K562 (cell line): Measurements from ENCODE around the gene NKAIN4. TPM values are rescaled to one million over a fixed set of nuclear protein-coding genes. Genes with fewer than 3 reads are reported as not detected.

Experiments used
- ATF1 ChIP-seq, 2 experiments: fragments of 450-650 bp in 1 of 2; IDR thresholded peaks; 2 replicates each; pipeline ENCODE4 v1.6.1; 2016; ENCODE audit warnings: missing compliant biosample characterization in 1 of 2, missing genetic modification characterization in 1 of 2
- CCNT2 ChIP-seq: IDR thresholded peaks from 2 replicates; pipeline ENCODE4 v1.6.1; 2011; ENCODE audit warnings: borderline replicate concordance, low read depth, mild to moderate bottlenecking, moderate library complexity, mixed read lengths, low read length; ENCODE audit not compliant: insufficient read length; ENCODE audit errors: extremely low read depth
- CHD4 ChIP-seq: fragments of 200-600 bp; sonication (generic); IDR thresholded peaks from 3 replicates; pipeline ENCODE4 v1.6.1; 2012; ENCODE audit warnings: low read depth, mild to moderate bottlenecking, mixed read lengths, low read length, inconsistent platforms; ENCODE audit not compliant: insufficient read depth, insufficient replicate concordance, poor library complexity, severe bottlenecking
- CREB3L1 ChIP-seq: fragments of 450-650 bp; IDR thresholded peaks from 2 replicates; pipeline ENCODE4 v1.6.1; 2014; ENCODE audit warnings: low read depth, mild to moderate bottlenecking, moderate library complexity, borderline replicate concordance
- ELF4 ChIP-seq: fragments of 450-650 bp; formaldehyde crosslinking; IDR thresholded peaks from 2 replicates; pipeline ENCODE4 v1.4.0; 2022; ENCODE audit warnings: missing genetic modification characterization
- GTF2E2 ChIP-seq: fragments of 200-800 bp; sonication (Bioruptor generic); IDR thresholded peaks from 2 replicates; pipeline ENCODE4 v1.6.1; 2016; ENCODE audit warnings: missing genetic modification characterization, missing compliant biosample characterization
- HNRNPL ChIP-seq: fragments of 200-400 bp; formaldehyde crosslinking; IDR thresholded peaks from 2 replicates; pipeline ENCODE4 v1.6.1; 2017; ENCODE audit warnings: low read depth, mild to moderate bottlenecking, low read length
- MAX ChIP-seq: sonication (generic); formaldehyde crosslinking; IDR thresholded peaks from 2 replicates; pipeline ENCODE4 v1.9.0; 2022; ENCODE audit warnings: mild to moderate bottlenecking, missing genetic modification reagents
- MNT ChIP-seq, 2 experiments: fragments of 450-650 bp; conservative IDR thresholded peaks; 2 replicates each; pipeline ENCODE4 v1.6.1; 2017; ENCODE audit warnings: mild to moderate bottlenecking in 2 of 2, moderate library complexity in 2 of 2
- REST ChIP-seq, 2 experiments: fragments of 450-650 bp; formaldehyde crosslinking in 1 of 2; IDR thresholded peaks; 2 replicates each; pipeline versions ENCODE4 v1.4.0 to v1.6.1; 2014 to 2020; ENCODE audit warnings: mild to moderate bottlenecking in 2 of 2, borderline replicate concordance in 1 of 2, low read depth in 1 of 2
- SIRT6 ChIP-seq: IDR thresholded peaks from one replicate; pipeline ENCODE4 v1.6.1; 2012; ENCODE audit warnings: low read depth, mild to moderate bottlenecking, control low read depth, inconsistent platforms, low read length, moderate library complexity
- ZNF143 ChIP-seq: sonication (generic); formaldehyde crosslinking; IDR thresholded peaks from 2 replicates; pipeline ENCODE4 v1.9.0; 2022; ENCODE audit warnings: mild to moderate bottlenecking, missing genetic modification reagents
- polyA plus RNA-seq, 8 experiments: library from polyadenylated mRNA; depleted of rRNA in 4 of 8; stranded (reverse) in 5 of 8; unstranded in 3 of 8; fragments of >200 nt; fragmentation: Nextera tagmentation in 2 of 8; fragmentation: Illumina TruSeq in 1 of 8; extraction: Ambion mirVana in 2 of 8; extraction: Trizol in 1 of 8; gene quantifications; 2 replicates each; pipeline versions ENCODE4 v1.2.1 to v1.2.3, GENCODE V29; 2011 to 2014; ENCODE audit warnings: inconsistent platforms in 1 of 8, missing spikeins in 1 of 8
- total RNA-seq, 7 experiments: library from RNA; depleted of rRNA in 6 of 7; stranded (reverse); fragments of >200 nt in 6 of 7; fragmentation: Illumina TruSeq in 2 of 7; extraction: Trizol in 2 of 7; gene quantifications; 2 replicates each; pipeline versions ENCODE4 v1.2.1 to v1.2.3, GENCODE V29; 2011 to 2021; ENCODE audit warnings: low replicate concordance in 1 of 7

NKAIN4 gene
- total and polyA plus RNA-seq, 9 of the 15 experiments (the other 6 are each of a cell fraction or from before 2014, with no cell fraction given) = not detected

- peak; percentile 23 for TF ChIP-seq REST (IDR thresholded peaks at IDR 0.05; ENCODE audit: borderline replicate concordance)
- peak; percentile 23; the same call in 1 of the 2 replicates for TF ChIP-seq REST (CRISPR knock-in tag; IDR thresholded peaks at IDR 0.05; ENCODE audit: low read depth)
- no peak for TF ChIP-seq ATF1 (CRISPR knock-in tag; IDR thresholded peaks at IDR 0.05)
- 0 out of 2 replicates have a peak, but pooled peaks have one; percentile 9 for TF ChIP-seq ATF1 (tag; IDR thresholded peaks at IDR 0.05)
- TF ChIP-seq SIRT6 = peak; percentile 28
- TF ChIP-seq ELF4 (CRISPR knock-in tag) = no peak
- peak; percentile 72 for TF ChIP-seq MAX (CRISPR knock-in tag)
- TF ChIP-seq HNRNPL = peak; percentile 99
- TF ChIP-seq GTF2E2 = no peak
- no peak for TF ChIP-seq CHD4
- peak in 1 of 2 experiments; percentile 63; a peak in 2 of 4 replicates for TF ChIP-seq MNT (conservative IDR thresholded peaks at IDR 0.05)
- TF ChIP-seq CREB3L1 = no peak
- peak; percentile 22; the same call in 1 of the 2 replicates for TF ChIP-seq ZNF143 (CRISPR knock-in tag)
- peak; percentile 30 for TF ChIP-seq CCNT2
Measured at GRCh38 chr20:63290677-63291472, 36.6 kb upstream of the NKAIN4 start (continued).
